K562 (cell line): ENCODE measurements around the gene KRAS. TPM values are rescaled to one million over a fixed set of nuclear protein-coding genes. Genes with fewer than 3 reads are reported as not detected.

Experiments used
- ADNP ChIP-seq: fragments of 200-800 bp; sonication (Bioruptor generic); IDR thresholded peaks from 2 replicates; pipeline ENCODE4 v1.6.1; 2016; ENCODE audit warnings: missing genetic modification characterization, missing compliant biosample characterization
- ARHGAP35 ChIP-seq: fragments of 450-650 bp; IDR thresholded peaks from 2 replicates; pipeline ENCODE4 v1.6.1; 2018; ENCODE audit not compliant: partially characterized antibody
- ARID1B ChIP-seq: fragments of 450-650 bp; IDR thresholded peaks from 2 replicates; pipeline ENCODE4 v1.6.1; 2016; ENCODE audit warnings: antibody characterized with exemption, mild to moderate bottlenecking, inconsistent platforms
- CBX5 ChIP-seq: IDR thresholded peaks from 2 replicates; pipeline ENCODE4 v1.6.1; 2014; ENCODE audit warnings: low read depth, borderline replicate concordance
- CCNT2 ChIP-seq: IDR thresholded peaks from 2 replicates; pipeline ENCODE4 v1.6.1; 2011; ENCODE audit warnings: borderline replicate concordance, low read depth, mild to moderate bottlenecking, moderate library complexity, mixed read lengths, low read length; ENCODE audit not compliant: insufficient read length; ENCODE audit errors: extremely low read depth
- DACH1 ChIP-seq: fragments of 450-650 bp; IDR thresholded peaks from 2 replicates; pipeline ENCODE4 v1.6.1; 2018; ENCODE audit not compliant: partially characterized antibody
- ETV6 ChIP-seq, 3 experiments: fragments of 150-350 bp in 1 of 3; sonication (generic) in 1 of 3; formaldehyde crosslinking in 1 of 3; IDR thresholded peaks; 2 replicates each; pipeline versions ENCODE4 v1.6.1 to v1.8.0; 2014 to 2022; ENCODE audit warnings: borderline replicate concordance in 2 of 3, low read depth in 2 of 3, antibody characterized with exemption in 1 of 3, low read length in 1 of 3, mild to moderate bottlenecking in 1 of 3, missing genetic modification reagents in 1 of 3
- EWSR1 ChIP-seq: fragments of 450-650 bp; IDR thresholded peaks from 2 replicates; pipeline ENCODE4 v1.6.1; 2018; ENCODE audit warnings: borderline replicate concordance, mild to moderate bottlenecking, low read depth, moderate library complexity; ENCODE audit not compliant: partially characterized antibody
- FOS ChIP-seq: IDR thresholded peaks from 3 replicates; pipeline ENCODE4 v1.6.1; 2011; ENCODE audit not compliant: insufficient read length; ENCODE audit errors: extremely low read depth
- MNT ChIP-seq, 2 experiments: fragments of 450-650 bp; conservative IDR thresholded peaks; 2 replicates each; pipeline ENCODE4 v1.6.1; 2017; ENCODE audit warnings: mild to moderate bottlenecking in 2 of 2, moderate library complexity in 2 of 2
- NFYB ChIP-seq: IDR thresholded peaks from 2 replicates; pipeline ENCODE4 v1.6.1; 2011; ENCODE audit warnings: mild to moderate bottlenecking, moderate library complexity; ENCODE audit not compliant: insufficient read length; ENCODE audit errors: extremely low read depth
- NR4A1 ChIP-seq, 2 experiments: fragments of 250-450 bp in 1 of 2; fragments of 450-650 bp in 1 of 2; sonication (Bioruptor Pico) in 1 of 2; IDR thresholded peaks; 2 replicates each; pipeline versions ENCODE4 v1.4.0 to v1.6.1; 2016 to 2020; ENCODE audit warnings: mild to moderate bottlenecking in 2 of 2, missing compliant biosample characterization in 1 of 2, missing genetic modification characterization in 1 of 2, moderate library complexity in 1 of 2
- NRF1 ChIP-seq, 2 experiments: fragments of 450-650 bp; IDR thresholded peaks in 1 of 2; conservative IDR thresholded peaks in 1 of 2; 2 replicates each; pipeline ENCODE4 v1.6.1; 2014; ENCODE audit warnings: mild to moderate bottlenecking in 2 of 2
- PHF21A ChIP-seq: fragments of 450-650 bp; IDR thresholded peaks from 2 replicates; pipeline ENCODE4 v1.6.1; 2017; ENCODE audit warnings: low read depth, borderline replicate concordance
- SMARCC2 ChIP-seq: fragments of 450-650 bp; IDR thresholded peaks from 2 replicates; pipeline ENCODE4 v1.6.1; 2017; ENCODE audit warnings: antibody characterized with exemption, moderate library complexity, mild to moderate bottlenecking, low read depth
- TEAD2 ChIP-seq: fragments of 450-650 bp; IDR thresholded peaks from 2 replicates; pipeline ENCODE4 v1.6.1; 2016; ENCODE audit warnings: missing genetic modification characterization, control low read depth, missing compliant biosample characterization
- XRCC5 ChIP-seq: fragments of 200-400 bp; formaldehyde crosslinking; IDR thresholded peaks from 2 replicates; pipeline ENCODE4 v1.6.1; 2017; ENCODE audit warnings: low read depth, mild to moderate bottlenecking, low read length
- ZBTB11 ChIP-seq, 3 experiments: fragments of 200-800 bp in 1 of 3; fragments of 250-450 bp in 1 of 3; fragments of 450-650 bp in 1 of 3; sonication (Bioruptor Pico) in 1 of 3; sonication (Bioruptor generic) in 1 of 3; formaldehyde crosslinking in 1 of 3; IDR thresholded peaks; 2 replicates each; pipeline versions ENCODE4 v1.6.1 to v1.8.0; 2016 to 2022; ENCODE audit warnings: mild to moderate bottlenecking in 2 of 3, missing genetic modification characterization in 2 of 3, missing compliant biosample characterization in 1 of 3, moderate library complexity in 1 of 3
- ZNF354B ChIP-seq: fragments of 250-450 bp; sonication (Bioruptor Pico); IDR thresholded peaks from 2 replicates; pipeline ENCODE4 v1.4.0; 2020
- ZNF511 ChIP-seq: sonication (generic); formaldehyde crosslinking; IDR thresholded peaks from 2 replicates; pipeline ENCODE4 v1.8.0; 2022; ENCODE audit warnings: mild to moderate bottlenecking, missing genetic modification reagents
- ZNF589 ChIP-seq: fragments of 200-800 bp; sonication (Bioruptor generic); IDR thresholded peaks from 2 replicates; pipeline ENCODE4 v1.6.1; 2016; ENCODE audit warnings: low read depth, missing genetic modification characterization, missing compliant biosample characterization
- ZNF77 ChIP-seq: fragments of 250-450 bp; sonication (Bioruptor Pico); IDR thresholded peaks from 2 replicates; pipeline ENCODE4 v1.5.0; 2020
- polyA plus RNA-seq, 8 experiments: library from polyadenylated mRNA; depleted of rRNA in 4 of 8; stranded (reverse) in 5 of 8; unstranded in 3 of 8; fragments of >200 nt; fragmentation: Nextera tagmentation in 2 of 8; fragmentation: Illumina TruSeq in 1 of 8; extraction: Ambion mirVana in 2 of 8; extraction: Trizol in 1 of 8; gene quantifications; 2 replicates each; pipeline versions ENCODE4 v1.2.1 to v1.2.3, GENCODE V29; 2011 to 2014; ENCODE audit warnings: inconsistent platforms in 1 of 8, missing spikeins in 1 of 8
- total RNA-seq, 7 experiments: library from RNA; depleted of rRNA in 6 of 7; stranded (reverse); fragments of >200 nt in 6 of 7; fragmentation: Illumina TruSeq in 2 of 7; extraction: Trizol in 2 of 7; gene quantifications; 2 replicates each; pipeline versions ENCODE4 v1.2.1 to v1.2.3, GENCODE V29; 2011 to 2021; ENCODE audit warnings: low replicate concordance in 1 of 7

Gene KRAS
- total and polyA plus RNA-seq, 9 of the 15 experiments (the other 6 are each of a cell fraction or from before 2014, with no cell fraction given) = 7.2 to 21.2 (median 12.7) TPM

GRCh38 chr12:25276199-25276937, 25.6 kb upstream of the KRAS start (continued):
- TF ChIP-seq MNT (conservative IDR thresholded peaks at IDR 0.05) (no peak), ZNF589 (no peak), PHF21A (no peak), FOS (no peak), TEAD2 (peak; percentile 67; the same call in 1 of the 2 replicates), ARHGAP35 (no peak), ZBTB11 (CRISPR knock-in tag; IDR thresholded peaks at IDR 0.05) (no peak), ARID1B (peak; percentile 75), DACH1 (no peak), CBX5 (no peak), XRCC5 (no peak), CCNT2 (peak; percentile 41), ADNP (tag) (no peak), SMARCC2 (0 out of 2 replicates have a peak, but pooled peaks have one; percentile 32), ZNF354B (CRISPR knock-in tag) (no peak), EWSR1 (no peak), NFYB (no peak), ZNF511 (no peak), ZNF77 (CRISPR knock-in tag) (no peak), NR4A1 (CRISPR knock-in tag; IDR thresholded peaks at IDR 0.05) (no peak), NR4A1 (tag; IDR thresholded peaks at IDR 0.05) (peak; percentile 89), ETV6 (IDR thresholded peaks at IDR 0.05; ENCODE audit: borderline replicate concordance in 1 of 2, low read depth in 2 of 2, low read length in 1 of 2) (no peak), ETV6 (CRISPR knock-in tag; IDR thresholded peaks at IDR 0.05; ENCODE audit: borderline replicate concordance) (no peak), NRF1 (conservative IDR thresholded peaks at IDR 0.05 in 1 of 2, IDR thresholded peaks at IDR 0.05 in 1 of 2) (no peak)
